Motor neuron (in vitro differentiated cells): Measurements from ENCODE around the gene SESN1. TPM values are rescaled to one million over a fixed set of nuclear protein-coding genes. Genes with fewer than 3 reads are reported as not detected.
A peak's percentile ranks its signal among the peaks of the same experiment; 100 is the strongest.

Experiments used
- ATAC-seq, 8 experiments: fragments of 200-7000 bp; cut with Tn5 transposase; replicated peaks in 6 of 8; 2 replicates each; pipeline ENCODE4 v1.8.0; 2021; ENCODE audit warnings: mild to moderate bottlenecking in 8 of 8, moderate library complexity in 8 of 8
- H3K27ac ChIP-seq, 2 donors: fragments of 250-450 bp; sonication (Bioruptor Pico); 2 replicates each; pipeline ENCODE4 v1.9.0; 2021; ENCODE audit warnings: antibody characterized with exemption in 2 of 2, mild to moderate bottlenecking in 2 of 2, moderate library complexity in 1 of 2
- H3K4me1 ChIP-seq, 2 donors: fragments of 250-450 bp; sonication (Bioruptor Pico); replicated peaks in 1 of 2; 2 replicates each; pipeline ENCODE4 v1.6.1; 2021; ENCODE audit warnings: antibody characterized with exemption in 2 of 2, mild to moderate bottlenecking in 2 of 2, moderate library complexity in 1 of 2
- H3K4me3 ChIP-seq, 5 donors: fragments of 250-450 bp; sonication (Bioruptor Pico); 2 replicates each; pipeline ENCODE4 v1.9.0; 2021; ENCODE audit warnings: antibody characterized with exemption in 5 of 5, mild to moderate bottlenecking in 5 of 5, moderate library complexity in 4 of 5
- WGBS, 10 experiments: fragments of 450-650 bp; shearing (Covaris generic); methylation state at CpG; one replicate each; pipeline ENCODE4 v1.0.0; 2022; 5-methylcytosine and 5-hydroxymethylcytosine counted together
- in situ Hi-C, 9 experiments: fragments of 400-800 bp; cut with MboI; loops; one replicate each; pipeline ENCODE4 v1.15.0; 2021; ENCODE audit warnings: low sequenced_read_pairs in 9 of 9, low pct_unique_long_range_greater_than_20kb in 2 of 9; ENCODE audit not compliant: unreplicated experiment in 9 of 9
- total RNA-seq, 8 experiments: library from RNA; unstranded; fragments of 300-600 nt; gene quantifications; 2 replicates each; pipeline versions ENCODE4 v1.2.3 to v1.2.4, GENCODE V29; 2022

The SESN1 gene
- total RNA-seq, 8 experiments from 2014 or later: 21.2 to 75.9 (median 36.5) TPM

- WGBS, 10 experiments: 13 to 100% (median 63%) methylated on average over 1 to 2 of the region's 2 CpGs
- no peak overlapping the region for H3K27ac ChIP-seq
- H3K4me1 ChIP-seq: peaks cover 4 to 15% of the 10 kb centered on the region in 2 donors
- peak in 5 of 8 experiments; percentile 63 to 82 (median 70) for ATAC-seq
- no peak overlapping the region for H3K4me3 ChIP-seq
- in situ Hi-C loops: loop anchor here in 5 of 9 experiments (25.0 kb wide), 2 partner anchors 141 to 516 kb away; no protein-coding TSS in a partner anchor
Observed at GRCh38 chr6:109053336-109053735, 41.3 kb downstream of the SESN1 start.

GRCh38 chr6:109052852-109053251 is 41.8 kb downstream of the SESN1 start:
- in situ Hi-C loops: loop anchor here in 5 of 9 experiments (25.0 kb wide), 2 partner anchors 141 to 516 kb away; no protein-coding TSS in a partner anchor
- WGBS, 10 experiments: 38 to 92% (median 83%) methylated on average over 1 to 4 of the region's 4 CpGs; no CpG with 5 or more reads in 1 of the 10 experiments
- Histone ChIP-seq H3K27ac (no peak overlapping the region), H3K4me3 (no peak overlapping the region), H3K4me1 (peaks cover 4 to 15% of the 10 kb centered on the region in 2 donors)
- ATAC-seq: no peak

- H3K27ac ChIP-seq: no peak overlapping the region
- H3K4me1 ChIP-seq: peaks cover 4 to 15% of the 10 kb centered on the region in 2 donors
- no peak for ATAC-seq
- no peak overlapping the region for H3K4me3 ChIP-seq
- in situ Hi-C loops: loop anchor here in 5 of 9 experiments (25.0 kb wide), 2 partner anchors 140 to 515 kb away; no protein-coding TSS in a partner anchor
Observed at GRCh38 chr6:109052018-109052651, 42.5 kb downstream of the SESN1 start.

GRCh38 chr6:109051301-109052017 is 43.2 kb downstream of the SESN1 start:
- no peak overlapping the region for H3K4me3 ChIP-seq
- WGBS, 10 experiments: 75 to 100% (median 91%) methylated on average over 1 of the region's 1 CpG; no CpG with 5 or more reads in 3 of the 10 experiments
- no peak for ATAC-seq
- in situ Hi-C loops: loop anchor here in 5 of 9 experiments (25.0 kb wide), 2 partner anchors 139 to 514 kb away; no protein-coding TSS in a partner anchor
- H3K4me1 ChIP-seq: peaks cover 4 to 15% of the 10 kb centered on the region in 2 donors
- H3K27ac ChIP-seq: no peak overlapping the region

GRCh38 chr6:109050447-109051102 is 44.1 kb downstream of the SESN1 start:
- in situ Hi-C loops: loop anchor here in 5 of 9 experiments (25.0 kb wide), 2 partner anchors 138 to 513 kb away; no protein-coding TSS in a partner anchor
- H3K4me3 ChIP-seq: no peak overlapping the region
- H3K4me1 ChIP-seq: peaks cover 4 to 15% of the 10 kb centered on the region in 2 donors
- H3K27ac ChIP-seq: no peak overlapping the region
- 0 to 100% (median 67%) methylated on average over 1 of the region's 1 CpG; no CpG with 5 or more reads in 3 of the 10 experiments for WGBS, 10 experiments
- no peak for ATAC-seq

GRCh38 chr6:109050012-109050411 is 44.6 kb downstream of the SESN1 start:
- WGBS, 10 experiments: 71 to 100% (median 95%) methylated on average over 1 to 2 of the region's 2 CpGs; no CpG with 5 or more reads in 3 of the 10 experiments
- ATAC-seq: peak in 1 of 8 experiments; percentile 11
- H3K27ac ChIP-seq: no peak overlapping the region
- no peak overlapping the region for H3K4me3 ChIP-seq
- in situ Hi-C loops: loop anchor here in 5 of 9 experiments (25.0 kb wide), 2 partner anchors 138 to 513 kb away; no protein-coding TSS in a partner anchor
- H3K4me1 ChIP-seq: peaks cover 4 to 15% of the 10 kb centered on the region in 2 donors

GRCh38 chr6:109048670-109049415 is 45.8 kb downstream of the SESN1 start:
- no peak for ATAC-seq
- in situ Hi-C loops: no loop called here
- H3K27ac ChIP-seq: no peak overlapping the region
- H3K4me1 ChIP-seq: peaks cover 4 to 15% of the 10 kb centered on the region in 2 donors
- 82 to 100% (median 91%) methylated on average over 1 to 3 of the region's 3 CpGs for WGBS, 10 experiments
- H3K4me3 ChIP-seq: no peak overlapping the region

GRCh38 chr6:109048176-109048575 is 46.5 kb downstream of the SESN1 start:
- peaks cover 0 to 8% of the 10 kb centered on the region in 2 donors for H3K4me1 ChIP-seq
- no peak for ATAC-seq
- in situ Hi-C loops: no loop called here
- H3K4me3 ChIP-seq: no peak overlapping the region
- H3K27ac ChIP-seq: no peak overlapping the region
- 44 to 100% (median 86%) methylated on average over 1 of the region's 1 CpG; no CpG with 5 or more reads in 3 of the 10 experiments for WGBS, 10 experiments

- no peak for ATAC-seq
- H3K4me3 ChIP-seq: no peak overlapping the region
- no peak overlapping the region for H3K27ac ChIP-seq
- 91 to 100% (median 100%) methylated on average over 1 of the region's 1 CpG; no CpG with 5 or more reads in 3 of the 10 experiments for WGBS, 10 experiments
- H3K4me1 ChIP-seq: no peaks in the 10 kb centered on the region
- in situ Hi-C loops: no loop called here
Observed at GRCh38 chr6:109045493-109045892, 49.2 kb downstream of the SESN1 start.

GRCh38 chr6:109039795-109040194 is 54.9 kb downstream of the SESN1 start:
- Histone ChIP-seq H3K27ac (no peak overlapping the region), H3K4me3 (no peak overlapping the region), H3K4me1 (peaks cover 0 to 3% of the 10 kb centered on the region in 2 donors)
- in situ Hi-C loops: no loop called here
- ATAC-seq: peak in 1 of 8 experiments; percentile 27
- 57 to 100% (median 91%) methylated on average over 1 to 2 of the region's 2 CpGs; no CpG with 5 or more reads in 2 of the 10 experiments for WGBS, 10 experiments

GRCh38 chr6:109038837-109039398 is 55.7 kb downstream of the SESN1 start:
- no peak for ATAC-seq
- H3K4me1 ChIP-seq: peaks cover 0 to 3% of the 10 kb centered on the region in 2 donors
- no peak overlapping the region for H3K4me3 ChIP-seq
- in situ Hi-C loops: no loop called here
- H3K27ac ChIP-seq: no peak overlapping the region
